SK-N-SH (cell line): ENCODE results near the gene PLCB1. TPM values are rescaled to one million over a fixed set of nuclear protein-coding genes. Genes with fewer than 3 reads are reported as not detected.

ENCODE experiments used
- CTCF ChIA-PET: fragments of 300-600, 350-600 bp; formaldehyde crosslinking; extraction: SDS; loops from one replicate; lab custom pipeline; 2021; lab: Yijun Ruan, JAX
- POLR2A ChIA-PET: fragments of 350-600 bp; sonication (Branson Sonifier 250); formaldehyde crosslinking; extraction: SDS; loops from one replicate; lab custom pipeline; 2020; ENCODE audit warnings: antibody characterized with exemption, inconsistent platforms; lab: Yijun Ruan, JAX
- DNase-seq: peaks from one replicate; pipeline ENCODE4 v3.0.0; 2012
- H2AFZ ChIP-seq: fragments of 200-600 bp; sonication (generic); 2 replicates; pipeline ENCODE4 v1.8.1; 2016; ENCODE audit warnings: antibody characterized with exemption, mild to moderate bottlenecking, low read depth
- H3F3A ChIP-seq: fragments of 200-600 bp; sonication (generic); replicated peaks from 2 replicates; pipeline ENCODE3; 2016; ENCODE audit warnings: antibody characterized with exemption, mild to moderate bottlenecking; ENCODE audit not compliant: insufficient read depth
- H3K27ac ChIP-seq, 2 experiments: fragments of 200-500 bp in 1 of 2; fragments of 200-600 bp in 1 of 2; sonication (Bioruptor generic) in 1 of 2; sonication (generic), shearing (Covaris generic) in 1 of 2; 2 replicates each; pipeline versions ENCODE4 v1.5.1 to v1.6.1; 2014 to 2016; ENCODE audit warnings: low read depth in 2 of 2, inconsistent platforms in 1 of 2, low read length in 1 of 2, mild to moderate bottlenecking in 1 of 2, mixed read lengths in 1 of 2
- H3K27me3 ChIP-seq: fragments of 200-600 bp; sonication (generic), shearing (Covaris generic); 2 replicates; pipeline ENCODE4 v1.6.1; 2016; ENCODE audit warnings: mixed run types; ENCODE audit not compliant: insufficient read depth
- H3K36me3 ChIP-seq, 2 experiments: fragments of 200-500 bp in 1 of 2; fragments of 200-600 bp in 1 of 2; sonication (Bioruptor generic) in 1 of 2; sonication (generic) in 1 of 2; replicated peaks in 1 of 2; 2 replicates each; pipeline versions ENCODE3 to v1.5.1; 2014 to 2016; ENCODE audit warnings: low read length in 1 of 2, mild to moderate bottlenecking in 1 of 2; ENCODE audit not compliant: insufficient read depth in 2 of 2, control insufficient read depth in 1 of 2
- H3K4me1 ChIP-seq, 2 experiments: fragments of 200-500 bp in 1 of 2; fragments of 200-600 bp in 1 of 2; sonication (Bioruptor generic) in 1 of 2; sonication (generic), shearing (Covaris generic) in 1 of 2; 2 replicates each; pipeline versions ENCODE4 v1.5.1 to v1.6.1; 2014 to 2016; ENCODE audit warnings: low read depth in 1 of 2, low read length in 1 of 2, mixed run types in 1 of 2; ENCODE audit not compliant: insufficient read depth in 2 of 2, control insufficient read depth in 1 of 2
- H3K4me2 ChIP-seq: fragments of 200-600 bp; sonication (generic), shearing (Covaris generic); 2 replicates; pipeline ENCODE4 v1.6.1; 2017; ENCODE audit warnings: mixed run types
- H3K4me3 ChIP-seq, 2 experiments: fragments of 200-500 bp in 1 of 2; fragments of 200-600 bp in 1 of 2; sonication (Bioruptor generic) in 1 of 2; sonication (generic), shearing (Covaris generic) in 1 of 2; 2 replicates each; pipeline versions ENCODE4 v1.5.1 to v1.8.1; 2014 to 2016; ENCODE audit warnings: low read depth in 2 of 2, inconsistent platforms in 1 of 2, low read length in 1 of 2, mild to moderate bottlenecking in 1 of 2, mixed read lengths in 1 of 2, moderate library complexity in 1 of 2
- H3K79me2 ChIP-seq: fragments of 200-600 bp; sonication (generic); 2 replicates; pipeline ENCODE4 v1.8.1; 2017; ENCODE audit warnings: mild to moderate bottlenecking; ENCODE audit not compliant: insufficient read depth
- H3K9ac ChIP-seq: fragments of 200-600 bp; sonication (generic); 2 replicates; pipeline ENCODE4 v1.6.1; 2017; ENCODE audit warnings: mixed run types
- H3K9me2 ChIP-seq: fragments of 200-600 bp; sonication (generic); 2 replicates; pipeline ENCODE4 v1.6.1; 2017; ENCODE audit warnings: mixed run types
- H3K9me3 ChIP-seq: fragments of 200-600 bp; sonication (generic); 2 replicates; pipeline ENCODE4 v1.6.1; 2017; ENCODE audit warnings: mixed run types, mild to moderate bottlenecking, moderate library complexity
- H4K20me1 ChIP-seq: fragments of 200-600 bp; sonication (generic); 2 replicates; pipeline ENCODE4 v1.6.1; 2017; ENCODE audit warnings: mild to moderate bottlenecking, mixed run types; ENCODE audit not compliant: insufficient read depth
- CHD2 ChIP-seq: fragments of 150-350 bp; IDR thresholded peaks from 2 replicates; pipeline ENCODE4 v1.6.1; 2018; ENCODE audit warnings: low read length; ENCODE audit not compliant: partially characterized antibody
- CTCF ChIP-seq: fragments of 200-600 bp; sonication (generic); IDR thresholded peaks from 2 replicates; pipeline ENCODE4 v1.6.1; 2017; ENCODE audit warnings: antibody characterized with exemption, mild to moderate bottlenecking, moderate library complexity
- EP300 ChIP-seq, 2 experiments: IDR thresholded peaks; 2 replicates each; pipeline versions ENCODE4 v1.4.0 to v1.6.1; 2012; ENCODE audit warnings: borderline replicate concordance in 1 of 2, low read depth in 1 of 2, low read length in 1 of 2
- EZH2phosphoT487 ChIP-seq: fragments of 200-600 bp; sonication (generic); IDR thresholded peaks from 2 replicates; pipeline ENCODE4 v1.6.1; 2017; ENCODE audit warnings: low read depth, mixed run types, mild to moderate bottlenecking, antibody characterized with exemption, moderate library complexity, borderline replicate concordance
- GABPA ChIP-seq: IDR thresholded peaks from 2 replicates; pipeline ENCODE4 v1.4.0; 2012; ENCODE audit warnings: low read depth, mild to moderate bottlenecking
- GATA2 ChIP-seq: sonication (generic); formaldehyde crosslinking; IDR thresholded peaks from 2 replicates; pipeline ENCODE4 v1.5.0; 2020; ENCODE audit warnings: mild to moderate bottlenecking, missing genetic modification reagents
- JUND ChIP-seq: IDR thresholded peaks from 2 replicates; pipeline ENCODE4 v1.4.0; 2012
- MAX ChIP-seq: IDR thresholded peaks from 2 replicates; pipeline ENCODE4 v1.4.0; 2012; ENCODE audit warnings: low read depth
- MXI1 ChIP-seq: IDR thresholded peaks from 2 replicates; pipeline ENCODE4 v1.6.1; 2012; ENCODE audit warnings: mild to moderate bottlenecking, low read depth, low read length, improper control_type of control experiment
- RAD21 ChIP-seq: IDR thresholded peaks from 2 replicates; pipeline ENCODE4 v1.6.1; 2012; ENCODE audit warnings: mild to moderate bottlenecking, low read length
- RFX5 ChIP-seq: IDR thresholded peaks from 2 replicates; pipeline ENCODE4 v1.6.1; 2012; ENCODE audit warnings: mild to moderate bottlenecking, improper control_type of control experiment, low read length
- RXRA ChIP-seq: IDR thresholded peaks from 2 replicates; pipeline ENCODE4 v1.4.0; 2012; ENCODE audit warnings: low read depth, mild to moderate bottlenecking, borderline replicate concordance
- TCF12 ChIP-seq: IDR thresholded peaks from 2 replicates; pipeline ENCODE4 v1.4.0; 2012
- TEAD4 ChIP-seq: IDR thresholded peaks from 2 replicates; pipeline ENCODE4 v1.4.0; 2012; ENCODE audit warnings: mild to moderate bottlenecking, borderline replicate concordance; ENCODE audit not compliant: insufficient read depth
- WGBS: methylation state at CpG from one replicate; pipeline ENCODE4 v1.1.6; 2017; ENCODE audit warnings: low lambda C conversion rate; 5-methylcytosine and 5-hydroxymethylcytosine counted together
- polyA plus RNA-seq, 3 experiments: library from polyadenylated mRNA; depleted of rRNA; stranded (reverse); fragments of >200 nt; gene quantifications; 2 replicates each; pipeline ENCODE4 v1.2.3, GENCODE V29; 2012

Gene PLCB1
- polyA plus RNA-seq, 1 of the 3 experiments (the other 2 are of a cell fraction) = 10.5 TPM

GRCh38 chr20:8621001-8621400, 488.9 kb downstream of the PLCB1 start:
- no peak overlapping the region for H3K4me3 ChIP-seq
- H3F3A ChIP-seq = no peaks in the 10 kb centered on the region
- peaks cover 0 to 26% of the 10 kb centered on the region in 2 experiments; a peak in 3 of 4 replicates for H3K4me1 ChIP-seq
- no peak for DNase-seq
- ChIA-PET POLR2A (no interaction called here), CTCF (interaction anchor here (1.0 to 1.1 kb wide), 2 partner anchors 16 to 101 kb away, joined by 3 to 6 read pairs; no protein-coding TSS in a partner anchor)
- no peaks in the 10 kb centered on the region for H3K27me3 ChIP-seq
- H3K27ac ChIP-seq = peak overlapping the region in 1 of 2 experiments; percentile 14; a peak in 1 of 4 replicates
- 58% methylated on average over 3 of the region's 3 CpGs for WGBS
- H3K36me3 ChIP-seq = no peaks in the 10 kb centered on the region
- TF ChIP-seq RXRA (no peak), TCF12 (no peak), TEAD4 (no peak), MXI1 (no peak), MAX (no peak), CHD2 (no peak), CTCF (no peak), RFX5 (no peak), RAD21 (no peak)
- H3K4me2 ChIP-seq = no peak overlapping the region
- no peaks in the 10 kb centered on the region for H4K20me1 ChIP-seq
- H3K9me3 ChIP-seq = no peaks in the 10 kb centered on the region
- H3K9ac ChIP-seq = no peak overlapping the region
- no peak overlapping the region for H2AFZ ChIP-seq
- H3K9me2 ChIP-seq = no peaks in the 10 kb centered on the region
- no peaks in the 10 kb centered on the region for H3K79me2 ChIP-seq

GRCh38 chr20:8624046-8624445, 492.0 kb downstream of the PLCB1 start:
- Histone ChIP-seq H3K27ac (peak overlapping the region in 1 of 2 experiments; percentile 90; a peak in 2 of 4 replicates), H3K4me3 (no peak overlapping the region)
- TF ChIP-seq EZH2phosphoT487 (no peak), CTCF (no peak), GATA2 (CRISPR knock-in tag) (peak; percentile 25; the same call in 1 of the 2 replicates), EP300 (IDR thresholded peaks at IDR 0.05; ENCODE audit: borderline replicate concordance in 1 of 2, low read depth in 1 of 2, low read length in 1 of 2) (0 out of 4 replicates have a peak, but pooled peaks of 1 of the 2 experiments have one; percentile 58), JUND (no peak), GABPA (no peak)
- TF ChIP-seq, all 33 proteins: peak for 2
- Histone ChIP-seq H3K27me3 (no peaks in the 10 kb centered on the region), H2AFZ (no peak overlapping the region), H3K4me2 (no peak overlapping the region), H3K9me3 (no peaks in the 10 kb centered on the region), H3K9ac (no peak overlapping the region), H4K20me1 (no peaks in the 10 kb centered on the region), H3K4me1 (peaks cover 0 to 32% of the 10 kb centered on the region in 2 experiments; a peak in 2 of 4 replicates), H3F3A (peaks cover 6% of the 10 kb centered on the region), H3K36me3 (peaks cover 0 to 2% of the 10 kb centered on the region in 2 experiments), H3K79me2 (no peaks in the 10 kb centered on the region), H3K9me2 (no peaks in the 10 kb centered on the region)
- no peak for DNase-seq
- ChIA-PET POLR2A (no interaction called here), CTCF (interaction anchor here (1.2 to 1.3 kb wide), 3 partner anchors 15 to 97 kb away, joined by 3 to 5 read pairs (median 4); no protein-coding TSS in a partner anchor)
- WGBS = 50% methylated on average over 3 of the region's 3 CpGs
